ENCODE measurements around the gene ZGRF1.
A peak's percentile ranks its signal among the peaks of the same experiment; 100 is the strongest.

- TF ChIP-seq, protein P1, sequence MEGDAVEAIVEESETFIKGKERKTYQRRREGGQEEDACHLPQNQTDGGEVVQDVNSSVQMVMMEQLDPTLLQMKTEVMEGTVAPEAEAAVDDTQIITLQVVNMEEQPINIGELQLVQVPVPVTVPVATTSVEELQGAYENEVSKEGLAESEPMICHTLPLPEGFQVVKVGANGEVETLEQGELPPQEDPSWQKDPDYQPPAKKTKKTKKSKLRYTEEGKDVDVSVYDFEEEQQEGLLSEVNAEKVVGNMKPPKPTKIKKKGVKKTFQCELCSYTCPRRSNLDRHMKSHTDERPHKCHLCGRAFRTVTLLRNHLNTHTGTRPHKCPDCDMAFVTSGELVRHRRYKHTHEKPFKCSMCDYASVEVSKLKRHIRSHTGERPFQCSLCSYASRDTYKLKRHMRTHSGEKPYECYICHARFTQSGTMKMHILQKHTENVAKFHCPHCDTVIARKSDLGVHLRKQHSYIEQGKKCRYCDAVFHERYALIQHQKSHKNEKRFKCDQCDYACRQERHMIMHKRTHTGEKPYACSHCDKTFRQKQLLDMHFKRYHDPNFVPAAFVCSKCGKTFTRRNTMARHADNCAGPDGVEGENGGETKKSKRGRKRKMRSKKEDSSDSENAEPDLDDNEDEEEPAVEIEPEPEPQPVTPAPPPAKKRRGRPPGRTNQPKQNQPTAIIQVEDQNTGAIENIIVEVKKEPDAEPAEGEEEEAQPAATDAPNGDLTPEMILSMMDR (IDR thresholded peaks at IDR 0.05): no peak
- TF ChIP-seq EZH2 (IDR thresholded peaks at IDR 0.05; ENCODE audit: borderline replicate concordance, insufficient read depth, low read depth, low read length, poor library complexity, severe bottlenecking): peak; percentile 9
Measured at GRCh38 chr4:112511093-112511802, 125.5 kb downstream of the ZGRF1 start.

All from B cell (primary cell).